ENCODE measurements around the gene MMP24OS.

Gene MMP24OS

GRCh38 chr20:35286077-35286898 is 8.4 kb upstream of the MMP24OS start:
- H3K4me3 ChIP-seq (replicated peaks; ENCODE audit: low read depth, low read length) = no peak overlapping the region
- no peaks in the 10 kb centered on the region for H3K36me3 ChIP-seq (ENCODE audit: control insufficient read depth, insufficient read depth, low read length)
- no peak for DNase-seq (ENCODE audit: extremely low read depth, insufficient read length)
- no peak for TF ChIP-seq CTCF (IDR thresholded peaks at IDR 0.05; ENCODE audit: insufficient read depth, low read length, poor library complexity, severe bottlenecking)
- H3K27me3 ChIP-seq (replicated peaks; ENCODE audit: control insufficient read depth, insufficient read depth, low read length) = no peaks in the 10 kb centered on the region

DNA sequence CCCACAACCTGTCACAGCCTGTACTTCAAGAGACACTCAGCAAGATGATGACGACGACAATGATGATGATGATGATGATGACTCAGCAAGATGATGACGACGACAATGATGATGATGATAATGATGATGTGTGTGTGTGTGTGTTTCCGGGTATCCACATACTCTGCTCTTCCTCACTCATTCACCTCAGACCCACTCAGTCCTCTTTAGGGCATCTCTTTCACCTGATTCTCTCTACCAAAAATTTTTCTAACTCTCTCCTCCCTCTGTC is 7.8 kb upstream of the MMP24OS start:
- no peak for DNase-seq (ENCODE audit: extremely low read depth, insufficient read length)
- Histone ChIP-seq H3K4me3 (replicated peaks; ENCODE audit: low read depth, low read length) (no peak overlapping the region), H3K36me3 (ENCODE audit: control insufficient read depth, insufficient read depth, low read length) (peaks cover 2% of the 10 kb centered on the region; the same call in 1 of the 2 replicates), H3K27me3 (replicated peaks; ENCODE audit: control insufficient read depth, insufficient read depth, low read length) (no peaks in the 10 kb centered on the region)
- TF ChIP-seq CTCF (IDR thresholded peaks at IDR 0.05; ENCODE audit: insufficient read depth, low read length, poor library complexity, severe bottlenecking) = no peak

DNA sequence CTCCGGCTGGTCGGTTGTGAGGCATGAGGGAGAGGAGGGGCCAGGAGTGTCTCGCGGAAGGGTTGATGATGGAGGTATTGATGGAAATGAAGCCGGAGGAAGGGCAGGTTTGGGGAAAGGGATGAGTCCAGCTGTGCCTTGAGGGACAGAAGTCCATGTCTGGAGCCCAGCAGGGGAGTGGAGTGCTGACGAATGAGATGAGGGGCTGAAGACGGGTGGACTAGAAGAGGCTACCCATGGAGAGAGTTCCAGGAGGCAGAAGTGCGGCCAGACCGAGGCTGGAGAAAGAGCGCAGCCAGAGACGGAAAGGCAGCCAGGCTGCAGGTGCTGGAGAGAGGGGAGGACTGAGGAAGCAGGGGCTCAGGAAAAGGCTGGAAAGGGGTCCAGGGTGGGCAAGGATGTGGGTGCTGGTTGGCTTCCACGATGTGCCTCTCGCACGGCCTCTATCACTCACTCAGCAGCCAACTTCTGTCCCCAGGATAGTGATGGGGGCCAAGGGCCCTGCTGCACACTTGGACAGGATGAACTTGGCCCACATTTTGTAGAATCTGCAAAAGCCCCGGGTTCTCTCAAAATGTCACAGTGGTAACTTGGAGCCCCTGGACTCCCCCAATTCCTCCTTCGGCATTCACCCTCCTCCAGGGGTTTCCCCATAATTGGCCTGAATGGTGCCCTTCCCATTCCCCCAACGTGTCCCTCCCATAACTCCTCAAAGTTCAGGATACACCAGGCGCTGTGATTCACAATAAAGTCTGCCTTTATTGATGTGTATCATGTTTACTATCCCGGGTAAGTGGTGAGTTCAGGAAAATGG is 7.3 kb upstream of the MMP24OS start:
- TF ChIP-seq CTCF (IDR thresholded peaks at IDR 0.05; ENCODE audit: insufficient read depth, low read length, poor library complexity, severe bottlenecking) = no peak
- Histone ChIP-seq H3K4me3 (replicated peaks; ENCODE audit: low read depth, low read length) (peak overlapping the region; percentile 96), H3K27me3 (replicated peaks; ENCODE audit: control insufficient read depth, insufficient read depth, low read length) (no peaks in the 10 kb centered on the region), H3K36me3 (ENCODE audit: control insufficient read depth, insufficient read depth, low read length) (peaks cover 5% of the 10 kb centered on the region)
- no peak for DNase-seq (ENCODE audit: extremely low read depth, insufficient read length)

GRCh38 chr20:35284267-35284991 is 6.5 kb upstream of the MMP24OS start, which contains the start of gene EIF6:
Gene EIF6, minus strand, starts transcription at chr20:35284772. Its CDS starts 285 bp downstream, at chr20:35284487.
- no peak for TF ChIP-seq CTCF (IDR thresholded peaks at IDR 0.05; ENCODE audit: insufficient read depth, low read length, poor library complexity, severe bottlenecking)
- peak; percentile 84 for DNase-seq (ENCODE audit: extremely low read depth, insufficient read length)
- Histone ChIP-seq H3K36me3 (ENCODE audit: control insufficient read depth, insufficient read depth, low read length) (peaks cover 8% of the 10 kb centered on the region), H3K27me3 (replicated peaks; ENCODE audit: control insufficient read depth, insufficient read depth, low read length) (no peaks in the 10 kb centered on the region), H3K4me3 (replicated peaks; ENCODE audit: low read depth, low read length) (peak within 1 kb of the TSS; percentile 96)

DNA sequence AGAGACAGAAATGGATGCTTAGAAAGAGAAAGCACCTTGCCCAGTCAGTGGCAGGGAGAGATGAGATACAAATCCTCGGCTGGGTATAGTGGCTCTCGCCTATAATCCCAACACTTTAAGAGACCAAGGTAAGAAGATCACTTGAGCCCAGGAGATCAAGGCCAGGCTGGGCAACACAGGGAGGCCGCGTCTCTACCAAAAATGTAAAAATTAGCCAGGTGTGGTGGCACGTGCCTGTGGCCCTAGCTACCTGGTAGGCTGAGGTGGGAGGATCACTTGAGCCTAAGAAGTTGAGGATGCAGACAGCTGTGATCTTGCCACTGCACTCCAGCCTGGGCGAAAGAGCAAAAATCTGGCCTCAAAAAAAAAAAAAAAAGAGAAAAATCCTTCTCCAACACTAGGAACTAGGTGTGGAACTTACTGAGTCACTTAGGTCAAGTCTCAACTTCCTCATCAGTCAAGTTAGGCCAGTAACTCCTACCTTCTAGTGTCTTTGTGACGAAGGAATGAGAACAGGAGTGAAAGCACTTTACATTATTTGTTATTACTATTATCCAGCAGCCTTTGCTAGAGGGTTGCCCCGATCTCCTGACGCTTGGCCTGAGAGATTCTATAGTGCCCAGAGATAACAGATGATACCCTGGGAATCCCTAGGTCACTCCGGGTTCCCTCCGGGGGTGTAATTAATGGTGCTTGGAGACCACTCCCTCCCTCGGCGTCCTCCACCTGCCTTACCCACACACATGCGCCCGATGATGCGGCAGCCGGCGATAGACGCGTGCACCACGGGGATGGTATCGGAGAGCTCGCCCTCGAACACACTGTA is 5.7 kb upstream of the MMP24OS start:
- Histone ChIP-seq H3K36me3 (ENCODE audit: control insufficient read depth, insufficient read depth, low read length) (peaks cover 13% of the 10 kb centered on the region), H3K4me3 (replicated peaks; ENCODE audit: low read depth, low read length) (peak overlapping the region; percentile 96), H3K27me3 (replicated peaks; ENCODE audit: control insufficient read depth, insufficient read depth, low read length) (no peaks in the 10 kb centered on the region)
- DNase-seq (ENCODE audit: extremely low read depth, insufficient read length) = no peak
- no peak for TF ChIP-seq CTCF (IDR thresholded peaks at IDR 0.05; ENCODE audit: insufficient read depth, low read length, poor library complexity, severe bottlenecking)

Measured in GM06990 (cell line).